Activated CD4-positive, alpha-beta memory T cell treated with anti-CD3 and anti-CD28 coated beads, Interleukin-2, amount 10 ng/mL, durations not matched to agents 7 days and 5 days (primary cell): ENCODE data around the gene ROR1. TPM values are rescaled to one million over a fixed set of nuclear protein-coding genes. Genes with fewer than 3 reads are reported as not detected.
"Not testable (repeated sequence)": the region's sequence is repeated elsewhere in the genome, so short reads cannot be mapped to it uniquely, and the experiment has no call there.

Source experiments
- CTCF ChIA-PET: fragments of 350-600 bp; sonication (Branson Sonifier 250); formaldehyde crosslinking; loops from one replicate; lab custom pipeline; 2021; ENCODE audit warnings: antibody characterized with exemption, inconsistent platforms; lab: Charles Lee
- POLR2A ChIA-PET: fragments of 350-600 bp; sonication (Branson Sonifier 250); formaldehyde crosslinking; loops from one replicate; lab custom pipeline; 2021; ENCODE audit warnings: antibody characterized with exemption; lab: Charles Lee
- DNase-seq: peaks from one replicate; pipeline ENCODE4 v3.0.0-alpha.2; 2020
- H3K27ac Mint-ChIP-seq: one replicate; pipeline ENCODE4 v1.8.0; 2021; ENCODE audit warnings: mild to moderate bottlenecking, mixed read lengths
- H3K27me3 Mint-ChIP-seq: one replicate; pipeline ENCODE4 v1.8.0; 2021; ENCODE audit warnings: mixed read lengths
- H3K36me3 Mint-ChIP-seq: one replicate; pipeline ENCODE4 v1.8.0; 2021; ENCODE audit warnings: low read depth, mixed read lengths
- H3K4me1 Mint-ChIP-seq: one replicate; pipeline ENCODE4 v1.8.0; 2021; ENCODE audit warnings: mixed read lengths
- H3K4me3 Mint-ChIP-seq: one replicate; pipeline ENCODE4 v1.8.0; 2021; ENCODE audit warnings: mild to moderate bottlenecking, mixed read lengths
- H3K9me3 Mint-ChIP-seq: one replicate; pipeline ENCODE4 v1.8.0; 2021; ENCODE audit warnings: mixed read lengths
- total RNA-seq, 2 experiments: library from RNA; stranded (reverse); gene quantifications; one replicate each; pipeline ENCODE4 v1.2.3, GENCODE V29; 2021

The ROR1 gene
- total RNA-seq, 2 experiments from 2014 or later = 0.10 TPM; not detected in 1

DNA sequence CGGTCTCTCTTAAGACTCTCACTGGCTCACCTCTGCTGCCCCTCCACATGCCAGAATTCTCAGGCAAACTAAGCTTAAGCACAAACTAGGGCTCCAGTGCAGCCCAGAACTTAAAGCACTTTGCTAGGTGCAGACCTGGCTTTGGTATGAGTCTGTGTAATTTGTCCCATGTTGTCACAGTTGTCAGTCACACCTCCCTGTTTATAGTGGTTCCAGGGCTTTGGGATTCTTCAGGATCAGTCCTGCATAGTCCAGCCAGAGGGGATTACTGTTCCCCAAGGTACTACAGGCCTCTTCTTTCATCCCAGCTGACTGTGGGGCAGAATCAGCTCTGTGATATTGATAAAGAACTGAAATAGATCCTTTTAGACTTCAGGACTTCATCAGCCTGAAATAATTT is 324.6 kb downstream of the ROR1 start:
- POLR2A ChIA-PET = no interaction called here
- no peaks in the 10 kb centered on the region for H3K9me3 Mint-ChIP-seq
- DNase-seq = no peak
- H3K27me3 Mint-ChIP-seq = peaks cover 3% of the 10 kb centered on the region
- no peak overlapping the region for H3K4me3 Mint-ChIP-seq
- no peaks in the 10 kb centered on the region for H3K36me3 Mint-ChIP-seq
- CTCF ChIA-PET = no interaction called here
- no peak overlapping the region for H3K27ac Mint-ChIP-seq
- H3K4me1 Mint-ChIP-seq = no peaks in the 10 kb centered on the region

DNA sequence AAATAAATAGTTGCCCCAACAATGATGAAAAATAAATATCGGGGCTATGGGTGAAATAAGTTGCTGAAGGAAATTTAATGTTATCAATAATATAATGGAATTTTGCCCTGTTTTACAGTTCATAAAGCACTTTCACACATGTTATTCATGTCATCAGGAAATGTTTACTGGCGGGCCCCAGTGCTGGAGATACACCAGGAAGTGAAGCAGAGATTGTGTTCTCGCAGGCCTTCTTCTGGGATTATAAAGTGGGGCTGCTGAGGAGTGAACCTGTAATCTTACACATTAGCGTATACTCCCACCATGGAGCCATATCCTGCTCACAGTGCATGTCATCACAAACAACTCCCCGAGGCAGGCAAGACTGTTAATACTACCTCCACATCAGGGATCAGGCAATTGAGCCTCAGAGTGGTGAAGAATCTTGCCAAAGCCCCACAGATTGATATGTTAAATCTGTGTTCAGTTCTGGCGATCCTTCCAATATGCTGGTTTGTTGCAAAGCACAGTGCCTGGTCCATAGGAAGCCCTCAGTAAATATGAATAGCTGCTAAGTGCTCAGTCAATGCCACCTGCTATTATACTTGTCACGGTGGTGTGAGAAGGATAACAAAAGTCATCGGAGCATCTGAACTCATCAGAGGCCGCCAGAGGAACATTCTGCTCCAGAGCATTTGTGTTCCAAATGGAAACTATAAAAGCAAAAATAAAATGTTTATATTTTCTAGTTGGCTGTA is 325.2 kb downstream of the ROR1 start:
- no peak overlapping the region for H3K27ac Mint-ChIP-seq
- H3K9me3 Mint-ChIP-seq = no peaks in the 10 kb centered on the region
- no peaks in the 10 kb centered on the region for H3K36me3 Mint-ChIP-seq
- CTCF ChIA-PET = no interaction called here
- POLR2A ChIA-PET = no interaction called here
- DNase-seq = no peak
- H3K27me3 Mint-ChIP-seq = peaks cover 3% of the 10 kb centered on the region
- H3K4me1 Mint-ChIP-seq = no peaks in the 10 kb centered on the region
- H3K4me3 Mint-ChIP-seq = no peak overlapping the region

DNA sequence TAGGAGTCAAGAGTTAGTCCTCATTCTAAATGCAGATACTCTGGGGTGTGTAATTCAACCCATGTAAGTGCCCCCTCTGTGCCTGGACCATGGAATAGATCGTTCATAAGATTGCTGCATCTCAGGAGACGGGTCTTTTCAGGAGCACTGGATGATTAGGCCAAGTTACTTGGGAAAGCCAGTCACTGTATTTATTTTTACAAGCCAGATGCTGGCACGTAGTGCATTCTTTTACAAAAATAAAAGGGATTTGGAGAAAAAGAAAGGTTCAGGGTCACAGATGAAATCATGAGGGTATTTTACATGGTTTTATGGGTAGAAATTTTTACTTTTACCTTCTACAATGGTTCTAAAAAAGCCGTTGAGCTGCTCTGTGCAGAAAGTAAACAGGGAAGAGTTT is 327.0 kb downstream of the ROR1 start:
- no peak for DNase-seq
- ChIA-PET CTCF (no interaction called here), POLR2A (no interaction called here)
- Mint-ChIP-seq H3K27me3 (peaks cover 7% of the 10 kb centered on the region), H3K27ac (no peak overlapping the region), H3K36me3 (no peaks in the 10 kb centered on the region), H3K4me1 (no peaks in the 10 kb centered on the region), H3K4me3 (no peak overlapping the region), H3K9me3 (no peaks in the 10 kb centered on the region)

DNA sequence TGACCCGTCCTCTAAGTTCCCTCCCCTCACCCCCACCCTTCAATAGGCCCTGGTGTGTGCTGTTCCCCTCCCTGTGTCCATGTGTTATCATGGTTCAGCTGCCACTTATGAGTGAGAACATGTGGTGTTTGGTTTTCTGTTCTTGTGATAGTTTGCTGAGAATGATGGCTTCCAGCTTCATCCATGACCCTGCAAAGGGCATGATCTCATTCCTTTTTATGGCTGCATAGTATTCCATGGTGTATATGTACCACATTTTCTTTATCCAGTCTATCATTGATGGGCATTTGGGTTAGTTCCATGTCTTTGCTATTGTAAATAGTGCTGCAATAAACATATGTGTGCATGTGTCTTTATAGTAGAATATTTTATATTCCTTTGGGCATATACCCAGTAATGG is 330.8 kb downstream of the ROR1 start:
- POLR2A ChIA-PET, CTCF ChIA-PET, DNase-seq, H3K4me1 Mint-ChIP-seq, H3K4me3 Mint-ChIP-seq, H3K27ac Mint-ChIP-seq, H3K36me3 Mint-ChIP-seq, H3K27me3 Mint-ChIP-seq, H3K9me3 Mint-ChIP-seq: not testable (repeated sequence)

DNA sequence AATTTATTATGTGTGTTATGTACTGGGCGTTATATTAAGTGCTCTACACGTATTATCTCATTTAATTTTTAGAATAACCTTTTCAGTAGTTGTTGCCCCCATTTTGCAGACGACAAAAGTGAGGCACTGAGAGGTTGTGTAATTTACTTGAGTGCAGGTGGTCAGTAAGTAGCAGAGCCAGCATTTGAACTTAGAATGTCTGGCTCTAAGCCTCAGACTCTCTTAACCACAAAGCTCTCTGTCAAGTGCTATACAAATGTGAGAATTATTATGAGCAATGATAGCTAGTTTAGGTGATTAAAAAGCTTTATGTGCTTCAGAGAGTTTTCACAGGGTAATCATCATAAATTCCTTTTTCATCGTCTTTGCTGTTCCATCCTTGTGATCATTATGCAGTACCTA is 333.3 kb downstream of the ROR1 start:
- POLR2A ChIA-PET = no interaction called here
- no peak for DNase-seq
- CTCF ChIA-PET = interaction anchor here (1.3 kb wide), 1 partner anchor 139 kb away, joined by 3 read pairs; no protein-coding TSS in a partner anchor
- Mint-ChIP-seq H3K4me3 (no peak overlapping the region), H3K36me3 (no peaks in the 10 kb centered on the region), H3K27me3 (peaks cover 9% of the 10 kb centered on the region), H3K27ac (no peak overlapping the region), H3K9me3 (no peaks in the 10 kb centered on the region), H3K4me1 (no peaks in the 10 kb centered on the region)

DNA sequence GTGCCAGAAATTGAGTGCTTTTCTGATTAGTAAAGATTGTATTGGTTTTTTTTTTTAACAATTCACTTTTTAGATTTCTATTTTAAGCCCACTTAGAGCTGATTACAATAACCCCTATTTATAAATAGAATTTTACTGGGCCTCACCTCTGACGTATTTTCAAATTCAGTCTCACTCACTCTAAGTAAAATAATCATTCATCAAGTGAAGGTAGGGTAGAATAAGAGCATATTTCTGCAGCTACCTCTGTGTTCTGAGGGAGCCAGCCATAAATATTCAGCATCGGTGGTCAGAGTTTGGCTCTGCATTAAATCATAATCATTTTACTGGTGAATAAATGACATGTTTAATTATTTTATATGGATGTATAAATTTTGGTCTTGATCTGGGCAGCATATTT is 333.8 kb downstream of the ROR1 start:
- Mint-ChIP-seq H3K4me1 (no peaks in the 10 kb centered on the region), H3K27me3 (peaks cover 10% of the 10 kb centered on the region), H3K36me3 (no peaks in the 10 kb centered on the region), H3K9me3 (no peaks in the 10 kb centered on the region), H3K4me3 (no peak overlapping the region), H3K27ac (no peak overlapping the region)
- POLR2A ChIA-PET = no interaction called here
- DNase-seq = no peak
- CTCF ChIA-PET = interaction anchor here (1.3 to 1.6 kb wide), 2 partner anchors 30 to 139 kb away, joined by 3 to 4 read pairs; no protein-coding TSS in a partner anchor

DNA sequence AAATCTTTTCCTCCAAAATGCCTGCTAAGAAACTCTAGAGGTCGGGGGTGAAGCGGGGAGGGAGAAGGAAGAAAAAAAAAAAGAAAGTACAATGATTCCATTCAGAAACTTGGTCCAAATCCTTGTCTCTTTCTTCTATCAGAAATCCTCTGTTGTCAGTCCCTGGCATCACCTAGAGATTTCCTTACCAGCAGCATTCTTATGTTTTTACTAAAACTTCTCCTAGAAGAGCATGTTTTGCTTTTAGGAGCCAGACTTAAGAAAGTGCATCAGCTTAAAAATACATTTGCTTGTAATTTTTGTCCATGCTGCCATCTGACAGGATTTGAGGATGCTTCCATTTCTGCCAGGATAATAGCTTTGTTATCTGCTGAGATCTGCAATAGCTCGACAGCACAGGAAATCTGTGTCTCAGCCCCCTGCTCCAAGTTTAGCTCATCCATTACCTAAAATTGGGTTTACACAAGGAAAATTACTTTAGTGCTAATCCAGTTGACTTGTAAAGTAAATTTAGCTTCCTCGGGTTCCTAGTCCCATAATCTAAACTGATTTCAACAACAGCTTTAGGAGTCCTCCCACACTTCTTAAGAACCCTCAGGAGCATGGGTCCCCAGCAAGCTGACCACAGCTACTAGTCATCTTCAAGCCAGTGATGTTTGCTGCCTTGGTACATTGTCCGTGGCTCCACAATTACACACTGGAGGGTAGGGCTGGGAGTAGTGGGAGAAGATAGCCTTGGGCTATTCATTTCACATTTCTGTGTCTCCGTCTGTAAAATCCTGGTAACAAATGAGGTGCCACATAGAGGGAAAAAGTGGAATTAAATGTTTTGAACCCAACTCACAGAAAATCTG is 337.3 kb downstream of the ROR1 start:
- Mint-ChIP-seq H3K4me3 (no peak overlapping the region), H3K9me3 (no peaks in the 10 kb centered on the region), H3K27me3 (peaks cover 6% of the 10 kb centered on the region), H3K4me1 (no peaks in the 10 kb centered on the region), H3K36me3 (no peaks in the 10 kb centered on the region), H3K27ac (no peak overlapping the region)
- ChIA-PET CTCF (interaction anchor here (0.8 to 1.2 kb wide), 2 partner anchors 23 to 419 kb away, joined by 3 read pairs; no protein-coding TSS in a partner anchor), POLR2A (no interaction called here)
- no peak for DNase-seq

DNA sequence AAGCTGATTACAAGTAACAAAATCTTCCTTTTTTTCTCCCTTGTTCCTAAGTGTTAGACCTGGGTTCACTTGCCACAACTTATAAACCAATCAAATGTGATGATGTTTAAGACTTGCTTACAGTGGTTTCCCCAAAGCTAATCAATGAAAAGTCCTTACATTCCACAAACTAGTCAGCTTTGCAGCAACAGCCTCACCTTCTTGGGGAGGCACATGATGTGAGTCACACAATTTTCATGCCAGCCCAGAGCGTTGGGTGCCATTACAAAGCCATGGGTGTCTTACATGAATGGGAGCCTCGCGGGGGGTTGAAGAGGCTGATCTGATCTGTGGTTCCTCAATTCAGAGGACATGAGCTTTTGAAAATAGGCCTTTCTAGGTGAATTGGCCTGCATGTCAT is 338.0 kb downstream of the ROR1 start:
- ChIA-PET POLR2A (no interaction called here), CTCF (interaction anchor here (0.8 kb wide), 1 partner anchor 22 kb away, joined by 3 read pairs; no protein-coding TSS in a partner anchor)
- Mint-ChIP-seq H3K4me1 (no peaks in the 10 kb centered on the region), H3K4me3 (no peak overlapping the region), H3K9me3 (no peaks in the 10 kb centered on the region), H3K27me3 (peaks cover 4% of the 10 kb centered on the region), H3K36me3 (no peaks in the 10 kb centered on the region), H3K27ac (no peak overlapping the region)
- no peak for DNase-seq

DNA sequence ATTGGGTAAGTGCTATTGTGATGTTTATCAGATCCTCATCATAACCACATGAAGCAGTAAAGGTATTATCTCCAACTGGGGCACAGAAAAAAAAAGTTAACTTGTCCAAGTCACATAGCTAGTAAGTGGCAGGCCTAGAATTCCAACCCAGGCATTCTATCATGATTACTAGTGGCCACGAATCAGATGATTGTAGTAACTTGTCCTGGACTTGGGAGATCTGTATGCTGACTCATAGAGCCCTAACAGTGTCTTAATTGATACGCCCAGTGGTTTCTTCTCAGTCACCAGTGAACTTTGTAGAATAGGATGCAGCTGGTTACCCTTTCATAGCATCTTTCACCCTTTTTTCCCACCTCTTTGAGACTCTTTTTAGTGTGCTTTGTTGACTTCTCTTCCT is 338.5 kb downstream of the ROR1 start:
- POLR2A ChIA-PET = no interaction called here
- no peak overlapping the region for H3K27ac Mint-ChIP-seq
- H3K36me3 Mint-ChIP-seq = no peaks in the 10 kb centered on the region
- no peak overlapping the region for H3K4me3 Mint-ChIP-seq
- no peaks in the 10 kb centered on the region for H3K4me1 Mint-ChIP-seq
- peaks cover 3% of the 10 kb centered on the region for H3K27me3 Mint-ChIP-seq
- DNase-seq = no peak
- no peaks in the 10 kb centered on the region for H3K9me3 Mint-ChIP-seq
- CTCF ChIA-PET = interaction anchor here (0.8 kb wide), 1 partner anchor 22 kb away, joined by 3 read pairs; no protein-coding TSS in a partner anchor

DNA sequence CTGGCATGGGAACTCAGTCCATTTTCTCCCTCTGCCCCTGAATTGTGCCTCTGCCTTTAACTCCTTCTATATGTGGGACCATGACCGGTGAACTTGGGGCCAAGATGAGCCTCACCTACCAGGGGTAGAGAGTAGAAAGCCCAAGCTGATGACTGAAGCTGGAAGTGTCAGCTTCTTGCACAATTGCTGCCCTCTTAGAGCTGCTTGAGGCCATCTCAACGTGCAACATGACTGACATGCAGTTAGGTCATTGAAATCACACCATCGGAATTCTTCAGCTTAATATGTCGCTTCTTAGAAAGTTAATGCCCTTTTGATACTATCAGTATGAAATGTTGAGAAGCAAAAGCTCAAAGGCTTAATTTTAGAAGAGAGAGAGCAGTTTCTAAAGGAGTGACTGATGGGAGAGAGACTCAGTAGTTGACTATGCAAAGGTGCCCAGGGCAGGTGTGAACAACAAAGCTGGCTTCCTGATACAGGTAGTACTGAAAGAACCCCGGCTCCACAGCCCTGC is 340.3 kb downstream of the ROR1 start:
- CTCF ChIA-PET = interaction anchor here (0.9 kb wide), 1 partner anchor 422 kb away, joined by 3 read pairs; no protein-coding TSS in a partner anchor
- Mint-ChIP-seq H3K36me3 (no peaks in the 10 kb centered on the region), H3K27ac (no peak overlapping the region), H3K9me3 (no peaks in the 10 kb centered on the region), H3K4me3 (no peak overlapping the region), H3K4me1 (no peaks in the 10 kb centered on the region), H3K27me3 (peaks cover 5% of the 10 kb centered on the region)
- POLR2A ChIA-PET = no interaction called here
- no peak for DNase-seq

DNA sequence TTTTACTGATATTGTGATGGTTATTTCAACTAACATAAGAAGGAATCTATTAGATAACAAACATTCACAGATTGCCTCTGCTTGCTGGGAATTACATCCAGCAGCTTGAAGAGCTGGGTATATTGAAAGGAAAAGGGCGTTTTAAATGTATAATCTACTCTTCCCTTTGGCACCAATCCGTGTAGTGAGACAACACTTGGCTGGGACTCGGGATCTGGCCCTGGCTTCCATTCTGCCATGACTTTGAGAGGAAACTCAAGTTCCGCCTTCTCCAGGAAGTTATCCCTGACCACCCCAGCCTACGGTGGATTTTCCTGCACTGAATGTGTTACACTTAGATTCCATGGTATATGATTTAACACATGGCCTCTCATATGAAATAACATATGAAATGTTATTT is 342.7 kb downstream of the ROR1 start:
- Mint-ChIP-seq H3K27ac (no peak overlapping the region), H3K4me3 (no peak overlapping the region), H3K4me1 (no peaks in the 10 kb centered on the region), H3K36me3 (no peaks in the 10 kb centered on the region), H3K27me3 (peaks cover 3% of the 10 kb centered on the region), H3K9me3 (no peaks in the 10 kb centered on the region)
- POLR2A ChIA-PET = no interaction called here
- CTCF ChIA-PET = no interaction called here
- no peak for DNase-seq

DNA sequence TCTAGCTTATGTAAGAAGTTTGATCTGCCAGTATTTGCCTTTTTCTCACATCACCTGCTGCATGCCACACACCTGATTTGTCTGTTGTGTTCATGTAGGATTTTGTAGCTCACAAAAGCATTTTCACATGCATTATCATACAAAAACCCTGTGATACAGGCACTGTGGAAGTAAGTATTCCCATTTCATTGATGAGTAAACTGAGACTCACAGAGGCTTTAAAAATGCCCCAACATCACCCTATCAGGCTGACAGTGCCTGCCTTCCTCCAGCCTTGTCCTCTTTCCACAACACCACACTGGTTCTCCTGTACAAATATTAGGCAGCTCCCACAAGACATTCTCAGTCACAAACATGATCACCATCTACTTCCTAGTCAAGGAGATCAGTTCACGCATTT is 343.7 kb downstream of the ROR1 start:
- CTCF ChIA-PET = no interaction called here
- Mint-ChIP-seq H3K36me3 (no peaks in the 10 kb centered on the region), H3K4me1 (no peaks in the 10 kb centered on the region), H3K27ac (no peak overlapping the region), H3K4me3 (no peak overlapping the region), H3K9me3 (no peaks in the 10 kb centered on the region), H3K27me3 (peaks cover 3% of the 10 kb centered on the region)
- POLR2A ChIA-PET = no interaction called here
- DNase-seq = no peak

DNA sequence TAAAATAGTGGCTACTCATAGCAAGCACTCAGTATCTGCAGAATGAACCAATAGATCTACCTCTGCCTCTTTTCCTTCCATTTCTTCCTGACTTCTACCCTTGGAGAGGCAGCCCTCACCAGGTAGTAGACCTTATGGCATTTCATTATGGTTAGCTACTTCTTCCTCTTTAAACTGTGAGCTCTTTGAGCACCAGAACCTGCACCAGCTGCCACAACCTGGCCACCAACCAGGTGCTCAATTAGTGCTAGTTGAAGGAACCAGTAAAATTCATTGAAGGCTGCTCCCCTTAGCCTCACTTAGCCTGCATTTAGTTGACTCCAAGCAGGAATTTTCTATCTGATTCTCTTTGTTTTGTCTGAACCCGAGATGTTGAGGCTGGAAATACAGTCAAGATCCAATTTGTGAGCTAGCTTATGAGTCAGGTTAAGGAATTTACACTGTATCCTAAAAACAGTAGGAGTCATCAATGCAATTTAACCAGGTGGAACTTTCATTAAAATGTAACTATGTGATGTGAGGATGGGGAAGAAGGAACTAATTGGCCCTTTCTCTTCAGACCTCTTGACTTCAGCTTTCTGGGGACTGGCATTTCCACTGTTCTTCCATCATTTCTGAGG is 348.1 kb downstream of the ROR1 start:
- Mint-ChIP-seq H3K9me3 (no peaks in the 10 kb centered on the region), H3K27me3 (peaks cover 13% of the 10 kb centered on the region), H3K4me1 (no peaks in the 10 kb centered on the region), H3K36me3 (no peaks in the 10 kb centered on the region), H3K4me3 (no peak overlapping the region), H3K27ac (no peak overlapping the region)
- DNase-seq = no peak
- ChIA-PET CTCF (no interaction called here), POLR2A (no interaction called here)
